ENCODE data around the gene CRY2.
"Not testable (repeated sequence)": the region's sequence is repeated elsewhere in the genome, so short reads cannot be mapped to it uniquely, and the experiment has no call there.

The CRY2 gene

GRCh38 chr11:45846974-45847910 lies at the start of gene CRY2:
Gene CRY2 (plus strand): TSS chr11:45847475. CDS start chr11:45847491, 16 bp downstream.
- peak; percentile 98 for DNase-seq (ENCODE audit: low spot score)

- no peak for DNase-seq (ENCODE audit: low spot score)
Observed at GRCh38 chr11:45798793-45799441, 48.4 kb upstream of the CRY2 start.

GRCh38 chr11:45799562-45799961 lies 47.7 kb upstream of the CRY2 start:
- no peak for DNase-seq (ENCODE audit: low spot score)

- DNase-seq (ENCODE audit: low spot score) = no peak
Observed at GRCh38 chr11:45800261-45800660, 47.0 kb upstream of the CRY2 start.

- DNase-seq (ENCODE audit: low spot score) = no peak
Observed at GRCh38 chr11:45801723-45802315, 45.5 kb upstream of the CRY2 start.

- DNase-seq (ENCODE audit: low spot score) = no peak
Observed at GRCh38 chr11:45802531-45803317, 44.6 kb upstream of the CRY2 start.

GRCh38 chr11:45803971-45804760 lies 43.1 kb upstream of the CRY2 start:
- peak; percentile 76 for DNase-seq (ENCODE audit: low spot score)

- DNase-seq (ENCODE audit: low spot score) = peak; percentile 96
Observed at GRCh38 chr11:45804761-45805304, 42.4 kb upstream of the CRY2 start, which contains the start of gene SLC35C1. Gene SLC35C1 (plus strand): TSS chr11:45805149. CDS start chr11:45805802, 653 bp downstream.

GRCh38 chr11:45805305-45806071 lies 41.8 kb upstream of the CRY2 start:
- DNase-seq (ENCODE audit: low spot score) = no peak

- DNase-seq (ENCODE audit: low spot score) = no peak
Observed at GRCh38 chr11:45806072-45806933, 41.0 kb upstream of the CRY2 start.

GRCh38 chr11:45806937-45807791 lies 40.1 kb upstream of the CRY2 start:
- DNase-seq (ENCODE audit: low spot score) = no peak

GRCh38 chr11:45807792-45808238 lies 39.5 kb upstream of the CRY2 start:
- DNase-seq (ENCODE audit: low spot score) = no peak

GRCh38 chr11:45808427-45808826 lies 38.8 kb upstream of the CRY2 start:
- not testable (repeated sequence) for DNase-seq (ENCODE audit: low spot score)

- no peak for DNase-seq (ENCODE audit: low spot score)
Observed at GRCh38 chr11:45809456-45810395, 37.5 kb upstream of the CRY2 start.

- DNase-seq (ENCODE audit: low spot score) = no peak
Observed at GRCh38 chr11:45810431-45811108, 36.7 kb upstream of the CRY2 start.

GRCh38 chr11:45811109-45811435 lies 36.2 kb upstream of the CRY2 start:
- DNase-seq (ENCODE audit: low spot score) = no peak

Data from germinal center (tissue), 1 donor.